NCI-H345 treated with DMSO at 0.1 percent for 48 hours (cell line): ENCODE data around the gene CC2D1A.

Source experiments
- DNase-seq: peaks from one replicate; lab custom pipeline; 2025; ENCODE audit not compliant: unreplicated experiment; lab: John Stamatoyannopoulos, UW

CC2D1A gene

DNA sequence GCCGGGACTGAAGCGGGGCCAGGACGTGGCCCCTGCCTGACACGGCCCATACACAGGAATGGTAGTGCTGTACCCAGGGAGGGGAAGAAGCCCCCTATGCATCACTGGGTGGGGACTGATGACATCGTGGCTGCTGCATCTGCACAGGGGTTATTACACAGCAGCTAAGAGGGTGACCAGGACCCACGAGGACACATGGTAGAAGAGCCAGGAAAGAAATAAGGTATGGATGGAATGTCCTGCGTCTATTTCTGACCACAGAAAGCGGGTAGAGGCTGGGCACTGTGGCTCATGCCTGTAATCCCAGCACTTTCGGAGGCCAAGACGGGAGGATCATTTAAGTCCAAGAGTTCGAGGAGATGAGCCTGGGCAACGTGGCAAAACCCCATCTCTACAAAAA, 70.4 kb downstream of the CC2D1A start:
- DNase-seq = no peak

DNA sequence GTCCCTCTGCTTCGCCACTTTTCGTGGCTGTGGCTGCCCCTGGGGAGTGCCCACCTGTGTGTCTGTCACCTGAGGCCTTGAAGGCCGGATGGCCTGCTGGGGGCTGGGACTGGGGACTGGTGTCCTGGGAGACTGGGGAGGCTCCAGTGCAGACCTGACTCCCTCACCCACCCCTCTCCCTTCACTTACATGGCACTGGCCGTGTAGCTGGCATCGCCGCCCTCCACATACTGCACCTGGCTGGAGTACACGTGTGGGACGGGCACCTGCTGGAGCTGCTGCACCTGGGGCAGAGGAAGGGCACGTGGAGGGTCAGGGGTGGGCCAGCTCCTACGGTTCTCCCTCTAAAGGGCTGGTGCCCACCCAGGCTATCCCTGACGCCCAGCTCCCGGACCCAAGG, 71.8 kb downstream of the CC2D1A start:
- no peak for DNase-seq

DNA sequence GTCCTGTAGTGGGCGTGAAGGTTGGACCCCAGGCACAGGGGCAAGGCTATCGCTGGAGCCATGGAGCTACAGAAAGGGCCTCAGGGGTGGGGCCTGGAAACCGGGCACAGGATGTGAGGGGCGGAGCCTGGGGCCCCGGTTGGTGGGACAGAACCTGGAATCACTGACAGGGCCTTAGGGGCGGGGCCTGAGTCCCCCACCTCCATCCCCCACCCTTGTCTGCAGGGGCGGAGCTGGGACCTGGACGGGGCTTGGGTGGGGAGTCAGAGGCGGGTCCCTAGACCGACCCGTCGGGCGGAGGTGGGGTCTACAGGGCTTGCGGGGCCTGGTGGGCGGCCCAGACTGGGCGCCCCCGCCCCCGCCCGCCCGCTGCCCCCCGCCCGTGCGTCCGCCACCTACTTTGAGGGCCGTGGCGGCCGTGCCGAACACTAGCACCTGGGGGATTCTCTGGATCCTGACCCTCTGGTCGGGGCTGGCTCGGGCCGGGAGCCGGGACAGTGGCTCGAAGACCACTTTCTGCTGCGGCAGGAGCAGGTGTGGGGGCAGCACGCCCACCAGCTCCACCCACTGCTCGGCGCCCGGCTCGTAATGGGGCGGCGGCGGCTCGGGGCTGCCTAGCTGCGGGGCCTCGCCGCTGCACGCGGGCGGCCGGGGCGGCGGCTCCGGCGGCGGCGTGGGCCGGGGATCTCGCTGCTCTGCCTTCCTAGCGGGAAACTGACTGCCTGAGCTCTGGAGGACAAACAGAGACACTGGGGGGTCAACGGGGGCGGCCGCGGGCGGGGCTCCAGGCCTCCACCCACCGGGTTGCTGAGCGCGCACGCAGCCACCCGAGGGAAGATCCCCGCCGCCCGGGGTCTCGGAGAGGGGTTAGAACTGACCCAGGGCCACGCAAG, 72.6 kb downstream of the CC2D1A start:
- DNase-seq = no peak

DNA sequence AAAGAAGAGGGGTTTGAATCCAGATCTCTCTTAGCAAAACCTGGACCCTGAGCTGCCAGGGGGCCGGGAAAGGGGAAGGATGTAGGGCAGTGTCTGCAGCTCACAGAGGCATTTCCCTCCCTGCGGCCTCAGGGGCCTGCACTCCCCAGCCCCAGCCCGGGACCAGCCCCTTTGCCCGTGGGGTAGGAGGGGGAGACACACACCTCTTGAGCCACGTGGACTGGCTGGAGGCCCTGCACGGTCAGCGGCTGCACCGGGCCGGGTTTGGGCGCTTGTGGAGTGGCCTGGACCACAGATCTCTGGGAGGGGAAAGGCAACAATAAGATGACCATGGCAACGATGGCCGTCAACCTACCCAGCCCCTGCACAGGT, 73.2 kb downstream of the CC2D1A start:
- no peak for DNase-seq

DNA sequence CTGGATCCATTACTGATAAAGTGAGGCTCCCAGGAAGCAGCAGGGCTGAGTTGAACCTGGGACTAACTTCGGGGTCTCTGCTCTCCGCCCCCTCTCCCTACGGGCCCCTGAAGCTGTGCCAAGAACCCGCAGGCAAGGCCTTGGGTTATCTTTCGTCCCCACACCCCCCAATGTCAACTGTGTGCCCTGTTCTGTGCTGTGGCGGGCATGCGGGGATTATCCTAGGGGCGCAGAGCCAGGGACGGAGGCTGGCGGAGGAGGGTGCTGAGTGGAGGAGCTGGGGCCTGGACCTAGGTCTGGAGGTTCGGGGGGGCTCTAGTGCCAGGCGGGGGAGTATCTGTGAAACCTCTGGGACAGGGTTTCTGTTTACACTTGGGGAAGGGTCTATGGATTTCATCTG, 73.7 kb downstream of the CC2D1A start:
- no peak for DNase-seq

DNA sequence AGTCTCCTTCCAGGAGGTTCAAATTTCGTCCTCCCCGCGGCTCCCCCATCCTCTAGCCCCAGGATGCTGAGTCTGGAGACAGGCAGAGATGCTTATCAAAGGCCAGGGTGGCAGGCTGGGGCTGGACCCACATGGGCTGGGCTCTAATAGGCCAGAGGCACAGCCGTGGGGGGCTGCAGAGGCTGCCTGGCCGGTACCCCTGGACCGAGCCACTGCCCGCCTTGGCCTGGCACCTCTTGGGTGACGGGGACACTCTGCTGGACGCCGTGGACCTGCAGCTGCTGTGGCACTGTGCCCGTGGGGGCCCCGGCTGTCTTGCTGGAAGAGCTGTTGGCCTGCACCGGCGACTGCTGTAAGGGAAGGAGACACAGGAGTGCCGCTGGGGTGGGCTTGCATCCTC, 74.3 kb downstream of the CC2D1A start:
- no peak for DNase-seq
